Measurements from ENCODE around the gene WFS1.

DNA sequence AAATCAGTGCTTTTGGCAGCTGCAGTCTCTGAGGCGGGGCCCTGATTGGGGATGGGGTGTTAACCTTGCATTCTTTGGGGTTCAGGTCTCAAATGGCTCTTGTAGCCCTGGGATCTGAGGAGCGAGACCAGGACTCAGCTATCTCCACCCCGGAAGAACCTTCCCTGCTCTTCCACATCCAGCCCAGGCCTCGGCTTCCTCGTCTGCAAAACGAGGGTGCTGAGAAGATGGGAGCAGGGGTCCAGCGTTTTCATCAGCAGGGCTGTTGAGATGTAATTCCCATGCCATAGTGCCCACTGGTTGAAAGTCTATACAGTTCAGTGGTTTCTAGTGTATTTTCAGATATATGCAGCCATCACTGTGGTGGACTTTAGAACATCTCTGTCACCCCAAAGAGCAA lies 34.6 kb upstream of the WFS1 start:
- TF ChIP-seq, protein P1, sequence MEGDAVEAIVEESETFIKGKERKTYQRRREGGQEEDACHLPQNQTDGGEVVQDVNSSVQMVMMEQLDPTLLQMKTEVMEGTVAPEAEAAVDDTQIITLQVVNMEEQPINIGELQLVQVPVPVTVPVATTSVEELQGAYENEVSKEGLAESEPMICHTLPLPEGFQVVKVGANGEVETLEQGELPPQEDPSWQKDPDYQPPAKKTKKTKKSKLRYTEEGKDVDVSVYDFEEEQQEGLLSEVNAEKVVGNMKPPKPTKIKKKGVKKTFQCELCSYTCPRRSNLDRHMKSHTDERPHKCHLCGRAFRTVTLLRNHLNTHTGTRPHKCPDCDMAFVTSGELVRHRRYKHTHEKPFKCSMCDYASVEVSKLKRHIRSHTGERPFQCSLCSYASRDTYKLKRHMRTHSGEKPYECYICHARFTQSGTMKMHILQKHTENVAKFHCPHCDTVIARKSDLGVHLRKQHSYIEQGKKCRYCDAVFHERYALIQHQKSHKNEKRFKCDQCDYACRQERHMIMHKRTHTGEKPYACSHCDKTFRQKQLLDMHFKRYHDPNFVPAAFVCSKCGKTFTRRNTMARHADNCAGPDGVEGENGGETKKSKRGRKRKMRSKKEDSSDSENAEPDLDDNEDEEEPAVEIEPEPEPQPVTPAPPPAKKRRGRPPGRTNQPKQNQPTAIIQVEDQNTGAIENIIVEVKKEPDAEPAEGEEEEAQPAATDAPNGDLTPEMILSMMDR (IDR thresholded peaks at IDR 0.05; ENCODE audit: poor library complexity): no peak
- TF ChIP-seq EZH2 (IDR thresholded peaks at IDR 0.05; ENCODE audit: borderline replicate concordance): no peak
